ENCODE data around the gene CDC42BPG.

Gene CDC42BPG

GRCh38 chr11:64882243-64882642 is 37.8 kb upstream of the CDC42BPG start:
- no peak overlapping the region for H3K27ac ChIP-seq
- TF ChIP-seq, protein P1, sequence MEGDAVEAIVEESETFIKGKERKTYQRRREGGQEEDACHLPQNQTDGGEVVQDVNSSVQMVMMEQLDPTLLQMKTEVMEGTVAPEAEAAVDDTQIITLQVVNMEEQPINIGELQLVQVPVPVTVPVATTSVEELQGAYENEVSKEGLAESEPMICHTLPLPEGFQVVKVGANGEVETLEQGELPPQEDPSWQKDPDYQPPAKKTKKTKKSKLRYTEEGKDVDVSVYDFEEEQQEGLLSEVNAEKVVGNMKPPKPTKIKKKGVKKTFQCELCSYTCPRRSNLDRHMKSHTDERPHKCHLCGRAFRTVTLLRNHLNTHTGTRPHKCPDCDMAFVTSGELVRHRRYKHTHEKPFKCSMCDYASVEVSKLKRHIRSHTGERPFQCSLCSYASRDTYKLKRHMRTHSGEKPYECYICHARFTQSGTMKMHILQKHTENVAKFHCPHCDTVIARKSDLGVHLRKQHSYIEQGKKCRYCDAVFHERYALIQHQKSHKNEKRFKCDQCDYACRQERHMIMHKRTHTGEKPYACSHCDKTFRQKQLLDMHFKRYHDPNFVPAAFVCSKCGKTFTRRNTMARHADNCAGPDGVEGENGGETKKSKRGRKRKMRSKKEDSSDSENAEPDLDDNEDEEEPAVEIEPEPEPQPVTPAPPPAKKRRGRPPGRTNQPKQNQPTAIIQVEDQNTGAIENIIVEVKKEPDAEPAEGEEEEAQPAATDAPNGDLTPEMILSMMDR (conservative IDR thresholded peaks at IDR 0.05): no peak

- TF ChIP-seq, protein P1 (conservative IDR thresholded peaks at IDR 0.05): no peak
- no peak overlapping the region for H3K27ac ChIP-seq
Observed at GRCh38 chr11:64881476-64881875, 37.0 kb upstream of the CDC42BPG start.

- H3K27ac ChIP-seq: no peak overlapping the region
- TF ChIP-seq, protein P1 (conservative IDR thresholded peaks at IDR 0.05): no peak
Observed at GRCh38 chr11:64880240-64881001, 36.0 kb upstream of the CDC42BPG start.

DNA sequence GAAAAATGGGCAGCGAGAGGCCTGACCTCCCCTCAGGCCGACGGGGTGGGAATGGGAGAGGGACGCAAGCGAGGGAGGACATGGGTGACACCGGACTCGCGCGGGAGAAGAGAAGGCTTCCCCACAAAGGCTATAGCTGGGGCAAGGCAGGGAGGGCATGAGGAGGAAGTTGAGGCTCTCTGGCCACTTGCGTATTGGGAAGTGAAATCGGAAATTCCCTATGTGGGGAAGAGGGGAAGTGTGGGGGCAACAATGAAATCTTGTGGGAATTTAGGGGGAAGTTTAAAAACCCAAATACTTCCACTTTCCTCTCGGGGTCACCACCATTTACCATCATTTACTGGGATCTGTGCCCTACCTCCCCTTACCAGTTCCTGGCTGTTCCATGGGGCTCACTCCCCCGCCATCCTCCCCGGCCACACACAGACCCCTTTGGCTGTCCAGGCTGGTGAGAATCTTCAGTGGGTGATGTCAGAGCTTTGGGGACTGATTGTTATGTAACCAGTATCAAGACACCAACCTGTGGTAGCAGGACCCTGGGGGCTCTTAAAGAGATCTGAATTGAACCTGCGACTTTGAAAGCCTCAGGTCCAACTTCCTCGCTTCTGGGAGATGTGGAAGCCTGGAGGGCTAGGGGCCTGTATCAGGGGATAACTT is 34.9 kb upstream of the CDC42BPG start:
- H3K27ac ChIP-seq: peak overlapping the region; percentile 94
- TF ChIP-seq, protein P1 (conservative IDR thresholded peaks at IDR 0.05): no peak

- peak within 1 kb of the TSS; percentile 94 for H3K27ac ChIP-seq
- TF ChIP-seq, protein P1 (conservative IDR thresholded peaks at IDR 0.05): peak; percentile 91
Observed at GRCh38 chr11:64878494-64879243, 34.2 kb upstream of the CDC42BPG start, which contains the start of gene EHD1. EHD1 (minus strand) TSS chr11:64878621; CDS start chr11:64878464, 157 bp downstream.

GRCh38 chr11:64878223-64878493 is 33.7 kb upstream of the CDC42BPG start:
- H3K27ac ChIP-seq: peak overlapping the region; percentile 94

More at GRCh38 chr11:64878223-64878493, 33.7 kb upstream of the CDC42BPG start:
- TF ChIP-seq, protein P1 (conservative IDR thresholded peaks at IDR 0.05): no peak
